GM12865 (cell line): Measurements from ENCODE around the gene NET1.

Source experiments
- DNase-seq: peaks from one replicate; pipeline ENCODE4 v3.0.0; 2010; ENCODE audit warnings: low read depth
- H3K4me3 ChIP-seq: 2 replicates; pipeline ENCODE4 v1.5.1; 2011; ENCODE audit warnings: mild to moderate bottlenecking, low read depth, low read length, control low read depth
- CTCF ChIP-seq: IDR thresholded peaks from 2 replicates; pipeline ENCODE4 v1.5.1; 2011; ENCODE audit warnings: low read length, control low read depth, low read depth, inconsistent platforms; ENCODE audit not compliant: insufficient read depth; ENCODE audit errors: missing control alignments

NET1 gene

GRCh38 chr10:5508161-5508604 is 95.8 kb downstream of the NET1 start:
- no peak for TF ChIP-seq CTCF
- no peak for DNase-seq
- H3K4me3 ChIP-seq, result no peak overlapping the region
